ENCODE data around the gene SLC22A31.

SLC22A31 gene

GRCh38 chr16:89150981-89151380 is 49.4 kb downstream of the SLC22A31 start:
- Mint-ChIP-seq H3K9me3 (peaks cover 8% of the 10 kb centered on the region), H3K36me3 (peaks cover 42% of the 10 kb centered on the region), H3K4me3 (no peak overlapping the region), H3K4me1 (peaks cover 19% of the 10 kb centered on the region), H3K27me3 (no peaks in the 10 kb centered on the region), H3K27ac (no peak overlapping the region)
- DNase-seq (ENCODE audit: low spot score in 2 of 2) (no peak), ATAC-seq (ENCODE audit: low read depth) (no peak)

GRCh38 chr16:89150090-89150835 is 50.1 kb downstream of the SLC22A31 start:
- Mint-ChIP-seq H3K36me3 (peaks cover 42% of the 10 kb centered on the region), H3K4me3 (no peak overlapping the region), H3K27ac (no peak overlapping the region), H3K27me3 (no peaks in the 10 kb centered on the region), H3K9me3 (peaks cover 8% of the 10 kb centered on the region), H3K4me1 (peaks cover 14% of the 10 kb centered on the region)
- ATAC-seq (ENCODE audit: low read depth) (no peak), DNase-seq (ENCODE audit: low spot score in 2 of 2) (no peak)

GRCh38 chr16:89149386-89149785 is 51.0 kb downstream of the SLC22A31 start:
- Mint-ChIP-seq H3K4me1 (peaks cover 6% of the 10 kb centered on the region), H3K9me3 (peaks cover 8% of the 10 kb centered on the region), H3K27ac (no peak overlapping the region), H3K4me3 (no peak overlapping the region), H3K27me3 (no peaks in the 10 kb centered on the region), H3K36me3 (peaks cover 42% of the 10 kb centered on the region)
- no peak for DNase-seq (ENCODE audit: low spot score in 2 of 2)
- no peak for ATAC-seq (ENCODE audit: low read depth)

- peaks cover 3% of the 10 kb centered on the region for H3K4me1 Mint-ChIP-seq
- no peak for DNase-seq (ENCODE audit: low spot score in 2 of 2)
- H3K27ac Mint-ChIP-seq: no peak overlapping the region
Observed at GRCh38 chr16:89147085-89147817, 53.1 kb downstream of the SLC22A31 start.

GRCh38 chr16:89146211-89147005 is 53.9 kb downstream of the SLC22A31 start:
- no peak for ATAC-seq (ENCODE audit: low read depth)
- no peak overlapping the region for H3K27ac Mint-ChIP-seq
- peaks cover 44% of the 10 kb centered on the region for H3K36me3 Mint-ChIP-seq
- H3K4me1 Mint-ChIP-seq: peaks cover 3% of the 10 kb centered on the region
- no peaks in the 10 kb centered on the region for H3K27me3 Mint-ChIP-seq
- H3K9me3 Mint-ChIP-seq: peaks cover 8% of the 10 kb centered on the region
- H3K4me3 Mint-ChIP-seq: no peak overlapping the region
- DNase-seq (ENCODE audit: low spot score in 2 of 2): no peak

More at GRCh38 chr16:89147085-89147817, 53.1 kb downstream of the SLC22A31 start:
- no peak for ATAC-seq (ENCODE audit: low read depth)
- Mint-ChIP-seq H3K9me3 (peaks cover 8% of the 10 kb centered on the region), H3K27me3 (no peaks in the 10 kb centered on the region), H3K36me3 (peaks cover 45% of the 10 kb centered on the region), H3K4me3 (no peak overlapping the region)

Data from memory B cell (primary cell).